DOHH2 (cell line): Measurements from ENCODE around the gene FAM177A1.

Source experiments
- H3F3A ChIP-seq: fragments of 200-600 bp; sonication (generic), shearing (Covaris generic); 2 replicates; pipeline ENCODE4 v1.6.0; 2016; ENCODE audit warnings: antibody characterized with exemption, mild to moderate bottlenecking; ENCODE audit not compliant: control insufficient read depth, insufficient read depth
- H3K27ac ChIP-seq: fragments of 200-600 bp; sonication (generic); 2 replicates; pipeline ENCODE4 v1.5.1; 2014; ENCODE audit warnings: low read depth, mild to moderate bottlenecking, low read length, moderate library complexity
- H3K27me3 ChIP-seq: fragments of 200-600 bp; sonication (generic); 2 replicates; pipeline ENCODE4 v1.6.1; 2014; ENCODE audit warnings: mild to moderate bottlenecking, low read length, mixed read lengths; ENCODE audit not compliant: control insufficient read depth
- H3K36me3 ChIP-seq: fragments of 200-600 bp; sonication (generic); 2 replicates; pipeline ENCODE4 v1.6.1; 2014; ENCODE audit warnings: mild to moderate bottlenecking, low read length, moderate library complexity, mixed read lengths; ENCODE audit not compliant: control insufficient read depth
- H3K4me1 ChIP-seq: fragments of 200-600 bp; sonication (generic); 2 replicates; pipeline ENCODE4 v1.6.1; 2014; ENCODE audit warnings: mild to moderate bottlenecking, low read length, mixed read lengths; ENCODE audit not compliant: control insufficient read depth
- H3K4me2 ChIP-seq: fragments of 200-600 bp; sonication (generic); 2 replicates; pipeline ENCODE4 v1.6.0; 2014; ENCODE audit warnings: mild to moderate bottlenecking, low read length, moderate library complexity
- H3K4me3 ChIP-seq: fragments of 200-600 bp; sonication (generic); 2 replicates; pipeline ENCODE4 v1.5.1; 2014; ENCODE audit warnings: mild to moderate bottlenecking, low read length, mixed read lengths
- H3K79me2 ChIP-seq: fragments of 200-600 bp; sonication (generic); 2 replicates; pipeline ENCODE4 v1.6.1; 2014; ENCODE audit warnings: mild to moderate bottlenecking, low read length, mixed read lengths; ENCODE audit not compliant: control insufficient read depth
- H3K9me2 ChIP-seq: fragments of 200-600 bp; sonication (generic); replicated peaks from 2 replicates; pipeline ENCODE4 v1.6.1; 2014; ENCODE audit warnings: mild to moderate bottlenecking, low read length, mixed read lengths; ENCODE audit not compliant: control insufficient read depth
- H3K9me3 ChIP-seq: fragments of 200-600 bp; sonication (generic); 2 replicates; pipeline ENCODE4 v1.6.1; 2014; ENCODE audit warnings: antibody characterized with exemption, low read length, mixed read lengths; ENCODE audit not compliant: control insufficient read depth, insufficient read depth
- H4K20me1 ChIP-seq: fragments of 200-600 bp; sonication (generic); 2 replicates; pipeline ENCODE4 v1.6.0; 2014; ENCODE audit warnings: low read depth, mild to moderate bottlenecking, antibody characterized with exemption, low read length, moderate library complexity; ENCODE audit not compliant: control insufficient read depth, insufficient read depth
- EZH2phosphoT487 ChIP-seq: fragments of 200-600 bp; sonication (generic); IDR thresholded peaks from 2 replicates; pipeline ENCODE4 v1.6.1; 2017; ENCODE audit warnings: borderline replicate concordance, mild to moderate bottlenecking, antibody characterized with exemption, low read length, moderate library complexity, mixed read lengths
- TF ChIP-seq, protein P1 (sequence below): fragments of 200-600 bp; sonication (generic); IDR thresholded peaks from one replicate; pipeline ENCODE4 v1.5.1; 2014; ENCODE audit warnings: antibody characterized with exemption, mild to moderate bottlenecking, low read depth, low read length; ENCODE audit not compliant: poor library complexity, severe bottlenecking

Gene FAM177A1

DNA sequence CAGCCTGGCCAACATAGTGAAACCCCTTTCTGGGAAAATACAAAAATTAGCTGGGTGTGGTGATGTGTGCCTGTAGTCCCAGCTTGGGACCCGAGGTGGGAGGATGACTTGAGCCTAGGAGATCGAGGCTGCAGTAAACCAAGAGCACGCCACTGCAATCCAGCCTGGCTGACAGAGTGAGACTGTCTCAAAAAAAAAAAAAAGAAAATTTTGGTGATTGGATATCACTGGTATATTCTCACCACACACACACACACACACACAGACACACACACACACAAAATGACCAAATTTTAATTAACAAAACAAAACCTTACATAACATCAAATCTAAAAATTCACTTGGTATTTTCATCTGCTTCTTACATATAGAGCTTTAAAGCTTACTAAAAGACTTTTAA, 3.4 kb upstream of the FAM177A1 start:
- Histone ChIP-seq H3K27ac (no peak overlapping the region), H3K4me1 (peaks cover 17% of the 10 kb centered on the region), H4K20me1 (no peaks in the 10 kb centered on the region), H3F3A (peaks cover 14% of the 10 kb centered on the region), H3K9me2 (no peaks in the 10 kb centered on the region), H3K79me2 (no peaks in the 10 kb centered on the region), H3K36me3 (no peaks in the 10 kb centered on the region), H3K27me3 (no peaks in the 10 kb centered on the region), H3K4me3 (no peak overlapping the region), H3K9me3 (no peaks in the 10 kb centered on the region), H3K4me2 (no peak overlapping the region)
- TF ChIP-seq, protein P1, sequence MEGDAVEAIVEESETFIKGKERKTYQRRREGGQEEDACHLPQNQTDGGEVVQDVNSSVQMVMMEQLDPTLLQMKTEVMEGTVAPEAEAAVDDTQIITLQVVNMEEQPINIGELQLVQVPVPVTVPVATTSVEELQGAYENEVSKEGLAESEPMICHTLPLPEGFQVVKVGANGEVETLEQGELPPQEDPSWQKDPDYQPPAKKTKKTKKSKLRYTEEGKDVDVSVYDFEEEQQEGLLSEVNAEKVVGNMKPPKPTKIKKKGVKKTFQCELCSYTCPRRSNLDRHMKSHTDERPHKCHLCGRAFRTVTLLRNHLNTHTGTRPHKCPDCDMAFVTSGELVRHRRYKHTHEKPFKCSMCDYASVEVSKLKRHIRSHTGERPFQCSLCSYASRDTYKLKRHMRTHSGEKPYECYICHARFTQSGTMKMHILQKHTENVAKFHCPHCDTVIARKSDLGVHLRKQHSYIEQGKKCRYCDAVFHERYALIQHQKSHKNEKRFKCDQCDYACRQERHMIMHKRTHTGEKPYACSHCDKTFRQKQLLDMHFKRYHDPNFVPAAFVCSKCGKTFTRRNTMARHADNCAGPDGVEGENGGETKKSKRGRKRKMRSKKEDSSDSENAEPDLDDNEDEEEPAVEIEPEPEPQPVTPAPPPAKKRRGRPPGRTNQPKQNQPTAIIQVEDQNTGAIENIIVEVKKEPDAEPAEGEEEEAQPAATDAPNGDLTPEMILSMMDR, result no peak
- TF ChIP-seq EZH2phosphoT487, result no peak

DNA sequence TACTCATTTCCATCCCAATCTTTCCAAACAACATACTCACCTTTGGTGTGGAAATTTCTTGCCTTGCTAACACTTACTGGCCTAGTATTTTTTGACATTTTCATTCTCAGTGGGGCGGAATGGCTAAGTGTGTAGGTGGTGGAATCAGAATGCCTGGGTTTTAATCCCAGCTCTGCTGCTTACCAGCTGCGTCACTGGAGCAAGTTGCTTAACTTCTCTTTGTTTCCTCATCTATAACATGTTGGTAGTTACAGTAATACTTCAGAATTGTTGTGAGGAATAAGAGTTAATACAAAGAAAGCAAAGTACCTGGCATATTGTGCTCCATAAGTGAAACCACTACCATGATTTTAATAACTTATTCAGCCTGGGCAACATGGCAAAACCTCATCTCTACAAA, 3.0 kb upstream of the FAM177A1 start:
- Histone ChIP-seq H3F3A (peaks cover 11% of the 10 kb centered on the region), H3K4me2 (no peak overlapping the region), H3K9me2 (no peaks in the 10 kb centered on the region), H3K4me1 (peaks cover 21% of the 10 kb centered on the region), H3K36me3 (no peaks in the 10 kb centered on the region), H4K20me1 (no peaks in the 10 kb centered on the region), H3K79me2 (no peaks in the 10 kb centered on the region), H3K27ac (no peak overlapping the region), H3K27me3 (no peaks in the 10 kb centered on the region), H3K4me3 (no peak overlapping the region), H3K9me3 (no peaks in the 10 kb centered on the region)
- TF ChIP-seq, protein P1, result no peak
- TF ChIP-seq EZH2phosphoT487, result no peak

DNA sequence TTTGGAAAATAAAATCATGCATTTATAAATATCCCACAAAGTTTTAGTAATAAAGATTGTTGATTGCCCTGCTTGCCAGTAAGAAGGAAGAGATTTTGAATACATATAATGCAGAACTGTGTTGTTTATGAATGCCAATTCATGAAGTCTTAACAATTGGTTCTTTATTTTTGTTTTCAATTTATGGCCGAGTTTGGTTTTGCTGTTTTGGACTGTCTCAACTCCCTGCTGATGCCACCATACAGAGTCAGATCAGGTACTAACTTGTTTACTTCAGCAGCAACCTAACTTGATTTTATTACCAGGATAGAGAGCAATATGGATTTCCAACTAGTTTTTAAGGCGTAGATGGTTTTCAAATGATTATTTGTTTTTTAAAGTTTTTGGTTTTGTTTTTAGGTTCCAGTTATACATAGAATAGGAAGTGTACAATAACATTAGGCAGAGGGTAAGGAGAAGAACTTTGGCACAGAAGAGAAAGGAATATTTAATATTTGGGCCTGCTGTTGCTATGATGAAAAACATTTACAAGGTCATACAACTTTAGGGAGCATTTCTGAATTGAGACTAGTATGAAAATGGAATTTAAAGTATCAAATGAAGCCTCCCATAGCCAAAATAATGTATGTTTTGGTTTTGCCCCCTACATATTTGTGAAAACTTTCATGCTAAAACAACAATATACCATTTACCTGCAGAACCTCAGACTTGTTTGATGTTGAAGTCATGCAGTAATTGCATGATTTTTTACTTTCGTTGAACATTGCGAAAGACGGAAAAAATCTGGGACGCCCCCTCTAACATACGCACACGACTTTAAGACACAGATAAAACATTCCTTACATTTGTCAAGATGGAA, 904 bp upstream of the FAM177A1 start:
- TF ChIP-seq EZH2phosphoT487, result no peak
- TF ChIP-seq, protein P1, result no peak
- Histone ChIP-seq H3K9me2 (no peaks in the 10 kb centered on the region), H3K4me2 (peak overlapping the region; percentile 85), H3K27ac (no peak overlapping the region), H3K36me3 (no peaks in the 10 kb centered on the region), H4K20me1 (no peaks in the 10 kb centered on the region), H3K4me1 (peaks cover 21% of the 10 kb centered on the region), H3K79me2 (no peaks in the 10 kb centered on the region), H3F3A (peaks cover 10% of the 10 kb centered on the region), H3K4me3 (peak overlapping the region; percentile 86), H3K27me3 (no peaks in the 10 kb centered on the region), H3K9me3 (no peaks in the 10 kb centered on the region)
